IPS-18a (cell line): ENCODE results near the gene IL17RA.
A peak's percentile ranks its signal among the peaks of the same experiment; 100 is the strongest.

Source experiments
- H3K27ac ChIP-seq: one replicate; pipeline ENCODE4 v1.5.1; 2013; ENCODE audit warnings: low read length
- H3K27me3 ChIP-seq: one replicate; pipeline ENCODE4 v1.6.1; 2013; ENCODE audit warnings: mild to moderate bottlenecking, low read length; ENCODE audit not compliant: control insufficient read depth, insufficient read depth
- H3K36me3 ChIP-seq: one replicate; pipeline ENCODE4 v1.6.1; 2013; ENCODE audit warnings: low read depth, low read length; ENCODE audit not compliant: control insufficient read depth
- H3K4me1 ChIP-seq: one replicate; pipeline ENCODE4 v1.6.1; 2013; ENCODE audit warnings: low read depth, low read length; ENCODE audit not compliant: control insufficient read depth
- H3K4me3 ChIP-seq: one replicate; pipeline ENCODE4 v1.5.1; 2013; ENCODE audit warnings: low read length
- H3K9ac ChIP-seq: one replicate; pipeline ENCODE4 v1.6.1; 2013; ENCODE audit warnings: mild to moderate bottlenecking, low read length, moderate library complexity
- H3K9me3 ChIP-seq: one replicate; pipeline ENCODE4 v1.6.1; 2013; ENCODE audit warnings: low read depth, low read length; ENCODE audit not compliant: control insufficient read depth

The IL17RA gene

DNA sequence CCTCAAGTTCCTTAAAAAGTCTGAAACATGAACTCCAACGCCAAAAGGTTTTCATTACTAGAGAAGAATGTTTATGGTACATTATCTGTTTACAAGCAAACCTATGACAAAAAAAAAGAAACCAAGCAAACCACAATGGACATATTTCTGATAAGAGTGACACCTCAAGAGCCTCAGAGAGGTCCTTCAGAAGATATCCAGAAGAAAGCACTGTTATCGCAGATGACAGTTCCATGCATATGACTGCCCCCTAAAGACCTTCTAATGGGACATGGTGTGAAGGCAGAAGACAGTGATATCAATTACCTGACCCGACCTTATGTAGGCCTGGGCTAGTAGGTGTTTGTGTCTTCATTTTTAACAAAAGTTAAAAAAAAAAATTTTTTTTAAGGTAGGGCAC is 71.1 kb downstream of the IL17RA start:
- Histone ChIP-seq H3K9ac (no peak overlapping the region), H3K4me3 (no peak overlapping the region), H3K27ac (no peak overlapping the region), H3K4me1 (peaks cover 3% of the 10 kb centered on the region), H3K27me3 (no peaks in the 10 kb centered on the region), H3K36me3 (peaks cover 3% of the 10 kb centered on the region), H3K9me3 (no peaks in the 10 kb centered on the region)

GRCh38 chr22:17157714-17158113 is 72.9 kb downstream of the IL17RA start:
- no peak overlapping the region for H3K27ac ChIP-seq
- H3K9ac ChIP-seq = no peak overlapping the region
- peak overlapping the region; percentile 70 for H3K4me3 ChIP-seq
- peaks cover 3% of the 10 kb centered on the region for H3K36me3 ChIP-seq
- H3K4me1 ChIP-seq = peaks cover 3% of the 10 kb centered on the region
- no peaks in the 10 kb centered on the region for H3K27me3 ChIP-seq
- no peaks in the 10 kb centered on the region for H3K9me3 ChIP-seq

DNA sequence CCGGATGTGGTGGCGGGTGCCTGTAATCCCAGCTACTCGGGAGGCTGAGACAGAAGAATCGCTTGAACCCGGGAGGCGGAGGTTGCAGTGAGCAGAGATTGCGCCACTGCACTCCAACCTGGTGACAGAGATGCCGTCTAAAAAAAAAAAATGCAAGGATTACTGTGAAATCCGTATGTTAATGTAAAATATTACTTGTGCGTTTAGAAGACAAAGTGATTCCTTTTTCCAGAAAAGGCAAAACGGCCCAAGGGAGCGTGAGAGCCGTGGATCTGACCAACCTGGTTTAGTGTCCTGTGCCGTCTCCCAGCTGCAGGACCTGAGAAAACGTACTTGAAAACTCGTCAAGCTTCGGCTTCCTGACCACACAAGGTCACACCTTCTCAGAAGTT is 73.4 kb downstream of the IL17RA start:
- Histone ChIP-seq H3K9ac (peak overlapping the region; percentile 49), H3K27me3 (no peaks in the 10 kb centered on the region), H3K4me3 (peak overlapping the region; percentile 70), H3K27ac (no peak overlapping the region), H3K4me1 (peaks cover 3% of the 10 kb centered on the region), H3K36me3 (peaks cover 3% of the 10 kb centered on the region), H3K9me3 (no peaks in the 10 kb centered on the region)

GRCh38 chr22:17158568-17159503 is 74.0 kb downstream of the IL17RA start, which contains the start of gene HDHD5:
TSS of gene HDHD5 (minus strand) at chr22:17159277. CDS start at chr22:17159251, 26 bp downstream.
- no peak within 1 kb of the TSS for H3K27ac ChIP-seq

DNA sequence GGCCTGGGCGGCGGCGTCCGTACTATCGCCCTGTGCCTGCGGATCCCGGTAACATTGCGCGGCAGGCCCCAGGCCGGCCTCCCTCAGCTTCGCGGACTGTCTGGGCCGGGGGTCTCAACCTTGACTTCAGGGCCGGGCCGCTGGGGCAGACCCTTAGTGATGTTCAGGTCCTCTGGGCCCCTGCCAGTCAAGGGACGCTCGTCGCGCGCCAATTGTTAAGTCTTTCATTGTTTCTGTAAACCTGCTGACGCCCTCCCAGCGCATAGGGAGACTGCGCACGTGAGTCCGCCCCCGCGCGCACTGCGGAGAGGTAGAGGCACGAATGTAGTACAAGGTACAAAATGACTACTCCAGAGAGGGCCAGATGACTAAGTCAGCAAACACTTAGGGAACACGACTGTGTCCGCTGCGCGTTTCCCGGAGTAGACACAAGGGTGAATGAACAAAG is 74.7 kb downstream of the IL17RA start:
- H3K9me3 ChIP-seq = no peaks in the 10 kb centered on the region
- no peak overlapping the region for H3K27ac ChIP-seq
- H3K9ac ChIP-seq = peak overlapping the region; percentile 52
- H3K27me3 ChIP-seq = no peaks in the 10 kb centered on the region
- H3K4me1 ChIP-seq = peaks cover 3% of the 10 kb centered on the region
- peak overlapping the region; percentile 70 for H3K4me3 ChIP-seq
- peaks cover 3% of the 10 kb centered on the region for H3K36me3 ChIP-seq

More at GRCh38 chr22:17158568-17159503, 74.0 kb downstream of the IL17RA start, which contains the start of gene HDHD5:
- Histone ChIP-seq H3K27me3 (no peaks in the 10 kb centered on the region), H3K9ac (peak within 1 kb of the TSS; percentile 52), H3K36me3 (peaks cover 3% of the 10 kb centered on the region), H3K4me1 (peaks cover 3% of the 10 kb centered on the region), H3K4me3 (peak within 1 kb of the TSS; percentile 70), H3K9me3 (no peaks in the 10 kb centered on the region)

GRCh38 chr22:17161991-17162390 is 77.2 kb downstream of the IL17RA start:
- Histone ChIP-seq H3K27ac (no peak overlapping the region), H3K36me3 (peaks cover 3% of the 10 kb centered on the region), H3K4me1 (peaks cover 3% of the 10 kb centered on the region), H3K27me3 (no peaks in the 10 kb centered on the region), H3K9ac (no peak overlapping the region), H3K9me3 (no peaks in the 10 kb centered on the region), H3K4me3 (no peak overlapping the region)

DNA sequence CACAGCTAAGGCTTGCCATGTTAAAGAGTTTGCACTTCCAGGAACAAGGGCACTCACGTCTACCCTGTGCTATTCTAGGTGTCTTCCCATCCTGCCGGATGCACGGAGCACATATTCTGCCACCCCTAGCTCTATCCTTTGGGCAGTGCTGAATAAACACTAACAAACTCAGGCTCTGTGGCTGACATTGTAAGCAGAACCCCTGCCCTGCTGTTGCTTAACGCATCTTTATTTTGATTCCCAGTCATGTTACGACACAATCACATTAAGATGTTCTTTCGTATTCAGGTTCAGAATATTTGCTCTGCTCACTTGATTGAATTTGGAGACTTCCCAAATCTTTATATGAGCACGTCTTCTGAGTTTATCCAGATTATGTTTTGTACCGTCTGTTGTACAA is 77.9 kb downstream of the IL17RA start:
- Histone ChIP-seq H3K36me3 (no peaks in the 10 kb centered on the region), H3K9ac (no peak overlapping the region), H3K4me1 (peaks cover 3% of the 10 kb centered on the region), H3K27me3 (no peaks in the 10 kb centered on the region), H3K27ac (no peak overlapping the region), H3K9me3 (no peaks in the 10 kb centered on the region), H3K4me3 (no peak overlapping the region)

- Histone ChIP-seq H3K9me3 (no peaks in the 10 kb centered on the region), H3K4me1 (peaks cover 3% of the 10 kb centered on the region), H3K36me3 (no peaks in the 10 kb centered on the region), H3K27me3 (no peaks in the 10 kb centered on the region), H3K27ac (no peak overlapping the region), H3K9ac (no peak overlapping the region), H3K4me3 (no peak overlapping the region)
Observed at GRCh38 chr22:17164392-17165024, 79.7 kb downstream of the IL17RA start.
